CD4-positive, alpha-beta T cell treated with Interferon alpha-2 for 1 hour (primary cell): Measurements from ENCODE around the gene SEC61A1.
A peak's percentile ranks its signal among the peaks of the same experiment; 100 is the strongest.

ENCODE experiments used
- DNase-seq, 2 donors: peaks; one replicate each; pipeline ENCODE4 v3.0.0-alpha.2; 2020 to 2022

The SEC61A1 gene

GRCh38 chr3:128078322-128078721 is 26.1 kb downstream of the SEC61A1 start:
- DNase-seq, result no peak

- DNase-seq, result no peak
These were observed 26.6 kb downstream of the SEC61A1 start for GRCh38 chr3:128078875-128079274.

DNA sequence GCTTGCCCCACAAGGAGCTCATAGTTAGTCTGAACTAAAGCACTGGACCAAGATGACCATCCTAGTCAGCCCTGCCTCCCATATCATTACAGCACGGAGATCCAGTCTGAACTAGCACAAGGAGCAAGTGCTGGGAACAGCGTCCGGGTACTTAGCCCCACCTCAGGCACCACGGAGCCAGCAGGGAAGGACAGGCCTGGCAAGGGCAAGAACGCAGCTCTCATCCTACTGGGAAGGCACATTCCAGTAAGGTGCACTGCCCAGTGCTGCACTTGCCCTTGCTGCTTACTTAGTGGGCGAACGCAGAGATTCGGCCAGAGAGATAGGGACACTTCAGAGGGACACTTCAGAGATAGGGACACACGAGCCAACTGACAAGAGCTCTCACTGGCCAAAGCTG is 27.6 kb downstream of the SEC61A1 start:
- DNase-seq, result no peak

DNA sequence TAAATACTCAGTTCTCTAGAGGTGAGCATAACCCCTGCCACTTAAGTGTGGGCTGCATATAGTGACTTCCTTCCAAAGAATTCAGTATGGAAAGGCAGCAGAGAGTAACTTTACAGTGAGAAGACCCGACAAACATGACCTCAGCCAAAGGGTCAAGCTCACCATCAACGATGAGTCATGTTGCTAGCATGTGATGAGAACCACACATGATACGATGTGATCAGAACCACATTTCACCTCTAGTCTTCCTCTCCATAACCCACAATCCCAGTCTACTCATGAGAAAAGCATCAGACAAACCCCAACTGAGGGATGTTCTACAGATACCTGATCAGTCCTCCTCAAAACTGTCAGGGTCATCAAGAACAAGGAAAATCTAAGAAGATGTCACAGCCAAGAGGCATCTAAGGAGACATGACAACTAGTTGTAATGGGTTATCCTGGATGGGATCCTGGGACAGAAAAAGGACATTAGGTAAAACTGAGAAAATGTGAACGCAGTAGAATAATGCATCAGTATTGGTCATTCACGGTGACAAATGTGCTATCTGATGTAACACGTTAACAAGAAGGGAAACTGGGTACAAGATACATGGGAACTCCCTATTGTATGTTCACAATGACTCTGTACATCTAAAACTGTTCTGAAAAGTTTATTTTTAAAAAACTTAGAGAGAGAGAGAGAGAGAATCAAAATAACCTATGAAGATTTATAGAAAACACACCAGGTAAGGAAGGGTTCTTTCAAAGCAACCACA is 28.3 kb downstream of the SEC61A1 start:
- DNase-seq, result no peak

- DNase-seq, result no peak
These were observed 29.0 kb downstream of the SEC61A1 start for GRCh38 chr3:128081226-128081625.

GRCh38 chr3:128081846-128082245 is 29.6 kb downstream of the SEC61A1 start:
- DNase-seq, result no peak

GRCh38 chr3:128082546-128082945 is 30.3 kb downstream of the SEC61A1 start:
- DNase-seq, result no peak

DNA sequence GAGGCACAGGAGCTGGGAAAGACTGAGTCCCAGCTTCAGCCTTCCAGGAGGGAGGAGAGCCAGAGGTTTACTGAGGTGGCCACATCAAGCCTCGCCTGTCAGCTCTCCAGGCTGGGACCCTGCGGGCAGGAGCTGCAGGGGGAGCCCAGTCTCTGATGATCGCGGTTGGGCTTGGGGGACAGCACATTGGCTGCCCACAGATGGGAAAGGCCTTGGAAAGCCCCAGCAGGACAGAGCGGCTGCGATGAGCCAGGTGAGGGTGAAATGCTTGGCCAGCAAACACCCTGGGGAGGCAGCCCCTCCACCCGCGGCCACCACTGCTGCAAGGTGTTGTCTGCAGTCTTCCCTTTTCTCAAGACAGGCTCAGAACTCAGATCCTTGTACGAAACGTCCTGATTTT is 31.2 kb downstream of the SEC61A1 start:
- DNase-seq, result no peak

GRCh38 chr3:128083980-128084674 is 31.9 kb downstream of the SEC61A1 start:
- DNase-seq, result no peak

DNA sequence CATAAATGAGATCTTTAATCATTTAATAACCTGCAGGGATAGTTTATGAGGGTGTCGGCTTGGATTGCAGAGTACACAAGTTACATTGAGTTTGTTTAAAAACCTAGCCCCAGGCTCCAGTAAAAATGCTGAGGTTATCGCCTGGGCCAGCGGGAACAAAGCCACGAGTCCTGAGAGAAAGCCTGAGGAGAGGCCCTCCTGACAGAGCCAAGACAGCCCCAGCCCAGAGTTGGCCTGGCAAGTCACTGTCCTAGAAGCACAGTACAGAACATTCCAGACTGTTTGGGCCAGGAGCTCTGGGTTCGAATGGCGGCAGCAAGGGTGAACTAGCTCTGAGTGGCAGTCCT is 32.4 kb downstream of the SEC61A1 start:
- DNase-seq, result no peak

DNA sequence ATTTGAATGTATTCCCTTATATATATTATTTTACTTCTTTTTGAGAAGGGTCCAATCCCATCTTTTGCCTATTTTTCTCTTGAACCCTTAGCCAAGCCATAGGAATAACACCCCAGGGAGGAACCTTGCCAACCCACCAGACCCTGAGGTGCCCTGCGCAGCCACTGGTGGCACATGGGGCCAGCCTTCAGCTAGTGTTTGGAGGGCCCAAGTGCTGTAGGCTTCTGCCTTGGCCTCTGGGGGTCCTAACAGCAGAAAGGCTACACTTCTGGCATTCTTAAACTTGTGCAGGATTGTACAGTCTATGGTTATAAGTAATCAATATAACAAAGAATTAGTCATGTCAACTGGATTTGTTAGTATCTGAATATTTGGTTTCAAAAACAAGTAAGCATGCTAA is 36.9 kb downstream of the SEC61A1 start:
- DNase-seq, result no peak

DNA sequence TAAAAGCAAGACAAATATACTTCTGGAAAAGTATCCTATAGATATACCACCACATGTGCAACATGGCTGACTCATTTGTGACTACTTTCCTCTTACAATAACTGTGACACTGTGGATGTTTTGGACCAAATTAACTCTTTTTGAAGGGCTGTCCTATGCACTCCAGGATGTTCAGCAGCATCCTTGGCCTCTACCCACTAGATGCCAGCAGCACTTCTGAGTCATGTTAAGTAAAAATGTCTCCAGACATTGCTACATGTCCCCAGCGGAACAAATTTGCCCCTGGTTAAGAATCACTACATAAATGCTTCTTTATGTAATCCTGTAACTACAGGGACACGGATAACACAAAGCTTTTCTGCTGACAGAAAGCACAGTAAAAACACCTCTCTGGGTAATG is 39.3 kb downstream of the SEC61A1 start:
- no peak for DNase-seq

DNA sequence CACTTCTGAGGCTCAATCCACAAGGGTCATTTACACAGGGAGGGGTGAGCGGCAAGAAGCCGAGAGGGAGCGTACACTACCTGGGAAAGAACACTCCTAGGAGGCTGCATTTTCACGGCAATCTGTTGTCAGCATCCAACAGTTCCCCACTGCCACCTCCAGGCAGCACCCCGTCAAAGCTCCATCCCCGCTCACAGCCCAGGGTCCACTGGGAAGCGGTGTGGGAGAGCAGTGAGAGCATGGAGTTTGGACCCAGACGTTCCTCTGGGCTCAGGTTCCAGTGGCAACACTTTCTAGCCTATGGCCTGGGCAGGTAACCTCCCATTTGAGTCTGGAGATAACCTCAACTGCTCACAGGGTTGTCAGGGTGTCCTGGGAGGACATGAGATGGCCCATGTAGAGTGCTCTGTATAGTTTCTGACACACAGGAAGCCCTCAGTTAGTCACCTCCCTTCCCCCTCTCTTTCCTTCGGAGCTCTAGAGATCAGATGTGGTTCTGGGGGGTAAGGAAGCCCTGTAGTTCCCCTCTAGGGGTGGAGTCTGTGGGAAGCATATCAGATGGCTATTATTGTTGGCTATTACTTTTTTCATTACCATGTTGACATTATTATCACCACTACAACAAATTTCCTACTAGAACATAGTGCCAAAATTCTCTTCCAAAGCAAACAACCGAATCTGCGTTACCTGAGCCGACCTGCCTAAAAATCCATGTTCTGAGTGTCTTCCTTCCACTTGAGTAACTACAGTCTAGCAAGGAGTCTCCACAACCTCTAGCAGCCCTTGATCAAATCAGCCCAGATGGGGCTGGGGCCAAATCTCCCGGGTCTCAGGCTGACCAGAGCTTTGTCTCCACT is 42.3 kb downstream of the SEC61A1 start:
- no peak for DNase-seq

GRCh38 chr3:128095222-128095703 is 43.0 kb downstream of the SEC61A1 start:
- DNase-seq, result peak; percentile 75 to 82

DNA sequence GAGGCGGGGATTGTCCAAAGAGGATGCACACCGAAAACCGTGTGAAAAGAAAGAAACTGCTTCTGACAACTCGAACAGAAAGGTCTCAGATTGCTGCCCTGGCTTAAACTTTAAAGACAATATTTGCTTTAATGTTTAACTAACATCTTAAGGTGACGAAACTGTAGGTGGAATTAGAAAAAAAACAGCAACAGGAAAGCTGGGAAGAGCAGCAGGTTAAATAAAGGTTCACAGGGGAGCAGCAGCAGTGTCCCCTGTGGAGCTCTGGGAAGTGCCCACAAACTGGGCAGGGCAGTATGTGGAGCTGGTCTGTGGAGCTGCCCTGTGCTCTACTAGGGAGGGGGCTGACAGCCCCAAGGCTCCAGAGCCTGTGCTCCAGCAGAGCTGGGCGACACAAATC is 46.0 kb downstream of the SEC61A1 start:
- no peak for DNase-seq

DNA sequence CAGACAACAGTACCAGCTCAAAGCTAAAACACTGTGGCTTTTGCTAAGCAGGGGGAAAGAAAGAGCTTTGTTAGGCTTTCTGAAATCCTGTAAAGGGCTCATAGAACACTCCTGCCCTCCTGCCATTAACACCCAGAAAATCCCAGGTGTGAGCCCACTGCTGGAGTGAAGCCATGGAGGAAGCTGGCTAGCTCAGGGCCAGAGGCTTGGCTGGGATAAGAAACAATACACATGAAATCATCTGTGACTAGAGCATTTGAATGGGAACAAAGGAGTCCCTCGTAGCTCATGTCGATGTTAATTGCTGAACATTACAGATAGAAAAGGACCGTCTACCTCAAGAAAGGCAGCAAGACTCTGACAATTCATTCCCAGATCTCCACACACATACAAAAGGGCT is 47.9 kb downstream of the SEC61A1 start:
- no peak for DNase-seq

DNA sequence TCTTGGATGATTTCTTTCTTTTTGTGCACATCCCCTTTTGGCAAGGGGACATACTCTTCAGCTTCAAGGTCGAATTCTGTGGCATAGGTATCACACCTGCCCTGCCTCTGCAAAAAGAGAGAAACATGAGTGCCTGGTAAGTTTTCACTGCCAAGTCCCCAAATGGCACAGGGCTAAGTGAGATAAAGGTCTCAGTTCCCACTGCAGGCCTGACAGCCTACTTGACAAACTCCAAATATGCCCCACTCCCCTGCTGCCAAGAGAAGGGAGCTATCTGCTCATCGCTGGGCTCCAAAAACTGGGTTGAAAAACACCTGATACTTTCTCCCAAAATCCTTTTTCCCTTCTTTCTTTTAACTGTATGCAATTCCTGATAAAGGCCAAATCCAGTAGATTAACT is 48.4 kb downstream of the SEC61A1 start:
- DNase-seq, result no peak

DNA sequence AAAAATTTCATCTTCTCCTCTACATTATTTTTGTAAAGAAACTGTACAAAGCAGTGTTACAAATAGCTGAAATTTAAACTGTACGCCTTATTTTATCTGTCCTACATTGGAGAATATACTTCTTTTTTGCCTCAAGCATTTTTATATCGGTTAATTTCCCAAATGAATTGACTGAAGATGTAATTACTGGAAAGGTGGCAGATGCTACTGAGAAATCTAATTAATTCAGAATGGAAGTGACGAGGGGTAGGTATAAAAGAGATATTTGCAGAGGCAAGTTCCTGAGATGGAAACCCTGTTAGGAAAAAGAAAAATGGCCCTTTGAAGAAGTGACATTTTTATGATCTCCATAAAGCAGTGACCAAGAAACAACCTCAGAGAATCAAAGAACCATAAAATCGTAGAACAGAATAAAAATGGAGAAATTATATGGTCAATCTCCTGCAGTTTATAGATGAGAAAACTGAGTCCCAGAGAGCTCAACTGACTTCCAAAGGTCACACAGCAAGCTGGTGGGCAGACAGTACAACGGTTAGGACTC is 51.0 kb downstream of the SEC61A1 start:
- DNase-seq, result no peak

DNA sequence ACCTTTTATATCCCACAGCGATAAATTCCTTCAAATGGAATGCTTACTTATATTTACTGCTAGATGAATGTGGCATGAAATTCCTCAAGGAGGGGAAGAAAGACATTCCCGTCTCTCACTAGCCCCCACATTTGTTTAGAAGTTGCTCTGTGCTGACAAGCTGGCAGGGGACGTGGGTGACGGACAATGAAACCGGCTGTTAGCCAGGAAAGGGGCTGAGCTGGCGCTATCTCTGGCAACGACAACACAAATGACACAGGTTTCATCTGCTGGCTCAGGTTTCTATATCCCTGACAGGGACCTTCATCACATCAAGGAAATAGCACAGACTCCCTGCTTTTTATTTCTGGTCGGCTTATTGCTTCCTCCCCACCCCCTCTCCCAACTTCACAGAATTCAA is 55.6 kb downstream of the SEC61A1 start:
- DNase-seq, result no peak

DNA sequence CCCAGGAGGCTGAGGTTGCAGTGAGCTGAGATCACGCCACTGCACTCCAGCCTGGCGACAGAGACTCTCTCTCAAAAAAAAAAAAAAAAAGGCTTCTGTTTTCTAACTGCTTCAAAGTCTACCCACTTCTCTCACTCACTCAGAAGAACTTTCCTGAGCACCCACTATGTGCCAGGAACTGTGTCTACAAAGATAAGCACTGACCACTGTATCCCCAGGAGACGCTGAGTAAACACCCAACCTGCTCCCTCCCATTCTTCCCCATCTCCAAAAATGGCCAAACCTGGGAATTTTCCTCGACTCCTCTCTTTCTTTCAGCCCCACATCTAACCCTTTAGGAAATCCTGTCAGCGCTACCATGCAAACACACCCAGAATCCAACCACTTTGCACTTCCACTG is 58.9 kb downstream of the SEC61A1 start:
- no peak for DNase-seq

DNA sequence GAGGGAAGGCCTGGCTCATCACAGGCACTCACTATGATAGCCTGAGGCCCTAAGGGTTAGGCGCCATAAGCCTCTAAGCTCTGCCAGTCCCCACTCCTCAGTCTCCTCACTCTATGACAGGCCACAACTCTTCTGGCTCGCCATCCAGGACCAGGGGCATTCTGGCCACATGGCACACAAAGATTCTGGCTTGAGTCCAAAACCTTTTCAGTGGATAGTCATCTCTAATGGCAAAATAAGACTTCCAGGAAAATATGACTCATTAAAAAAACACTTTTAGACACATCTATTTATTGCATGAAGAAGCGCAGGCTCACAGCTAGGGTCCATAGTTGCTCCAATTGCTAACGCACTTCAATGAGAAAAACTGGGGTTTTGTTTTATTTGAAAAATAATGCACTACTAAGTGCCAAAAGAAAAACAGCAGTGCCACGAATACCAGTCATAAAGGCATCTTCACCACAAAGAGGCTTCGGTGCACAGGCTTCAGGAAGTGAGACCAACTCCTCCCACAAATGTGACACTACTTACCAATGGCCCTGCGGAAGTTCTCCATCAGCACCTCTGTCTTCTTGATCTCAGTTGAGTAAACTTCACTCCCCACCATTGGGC is 60.2 kb downstream of the SEC61A1 start:
- peak; percentile 35 to 74 for DNase-seq

DNA sequence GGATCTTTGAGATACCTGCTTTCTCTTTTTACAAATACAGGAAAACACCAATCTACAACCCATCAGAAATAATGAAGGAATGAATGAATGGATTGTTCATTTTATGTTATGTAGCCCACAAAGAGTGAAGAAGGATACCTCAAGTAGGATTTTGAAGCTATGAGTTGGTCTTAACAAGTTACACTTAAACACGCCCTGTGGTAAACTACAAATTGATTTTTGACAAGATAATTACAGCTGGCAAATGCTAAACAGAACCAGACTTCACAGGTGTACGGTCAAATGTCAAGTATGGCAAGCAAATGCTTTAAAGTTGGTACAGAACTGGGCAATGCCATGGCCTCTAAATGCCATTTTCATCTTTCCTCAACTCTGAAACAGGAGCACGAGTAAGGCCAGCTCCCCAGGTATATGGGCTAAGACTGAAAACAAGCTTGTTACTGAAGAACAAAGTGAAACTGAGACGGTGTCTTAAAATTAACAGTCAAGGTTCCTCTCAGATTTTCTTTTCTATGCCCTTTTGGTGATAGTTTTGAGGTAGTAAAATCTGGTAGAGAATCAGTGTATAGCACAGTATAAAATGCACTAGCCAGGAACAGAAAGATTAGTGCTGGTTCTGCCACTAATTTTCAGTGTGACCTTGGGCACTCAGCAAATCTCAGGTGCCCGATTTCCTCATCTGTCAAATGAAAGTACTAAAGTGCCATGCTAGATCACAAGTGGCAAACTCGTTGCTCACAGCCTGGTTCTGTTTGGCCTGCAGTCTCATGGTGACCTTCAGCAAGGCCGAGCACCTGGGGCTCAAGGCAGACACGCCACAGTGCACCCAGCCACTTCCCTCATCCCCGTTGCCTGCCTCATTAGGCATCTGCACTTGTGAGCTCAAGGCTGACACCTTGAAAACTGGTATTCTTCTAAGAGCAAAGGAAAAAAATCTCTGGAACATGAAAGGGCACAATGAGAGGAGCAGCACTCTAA is 61.9 kb downstream of the SEC61A1 start:
- DNase-seq, result no peak
